ENCODE measurements around the gene TUBG1. TPM values are rescaled to one million over a fixed set of nuclear protein-coding genes. Genes with fewer than 3 reads are reported as not detected.
"Not testable (repeated sequence)": the region's sequence is repeated elsewhere in the genome, so short reads cannot be mapped to it uniquely, and the experiment has no call there.

Gene TUBG1
- total RNA-seq, 1 experiment from 2014 or later, result 122 TPM

GRCh38 chr17:42629411-42630009 lies 20.0 kb downstream of the TUBG1 start:
- Histone ChIP-seq H3K4me1 (no peaks in the 10 kb centered on the region), H3K36me3 (no peaks in the 10 kb centered on the region), H3K4me3 (no peak overlapping the region), H3K27me3 (0 out of 2 replicates have a peak, but pooled peaks cover 4% of the 10 kb centered on the region), H3K9me3 (replicated peaks) (no peaks in the 10 kb centered on the region), H3K27ac (no peak overlapping the region)
- DNase-seq, result no peak

- Histone ChIP-seq H3K4me3 (no peak overlapping the region), H3K36me3 (no peaks in the 10 kb centered on the region), H3K9me3 (replicated peaks) (no peaks in the 10 kb centered on the region), H3K27me3 (0 out of 2 replicates have a peak, but pooled peaks cover 4% of the 10 kb centered on the region), H3K4me1 (no peaks in the 10 kb centered on the region), H3K27ac (no peak overlapping the region)
- DNase-seq, result no peak
These were observed 23.5 kb downstream of the TUBG1 start for GRCh38 chr17:42632949-42633444.

DNA sequence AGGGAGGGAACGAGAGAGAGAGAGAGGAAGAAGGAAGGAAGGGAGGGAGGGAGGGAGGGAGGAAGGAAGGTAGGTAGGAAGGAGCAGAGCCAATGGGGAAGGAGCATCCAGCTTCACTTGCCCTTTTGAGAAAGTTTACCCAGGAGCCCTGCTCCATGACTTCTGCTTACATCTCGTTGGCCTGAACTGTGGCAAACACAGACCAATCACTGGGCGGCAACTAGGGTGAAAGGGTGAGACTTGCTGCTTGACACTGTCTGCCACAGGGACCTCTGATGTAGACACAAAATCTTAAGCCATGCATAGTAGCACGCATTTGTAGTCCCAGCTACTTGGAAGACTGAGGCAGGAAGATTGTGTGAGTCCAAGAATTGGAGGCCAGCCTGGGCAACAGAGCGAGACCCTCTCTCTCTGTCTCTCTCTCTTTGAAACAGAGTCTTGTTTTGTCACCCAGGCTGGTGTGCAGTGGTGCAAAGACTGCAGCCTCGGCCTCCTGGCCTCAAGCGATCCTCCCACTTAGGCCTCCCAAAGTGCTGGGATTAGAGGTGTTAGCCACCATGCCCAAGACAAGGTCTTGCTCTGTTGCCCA lies 30.1 kb downstream of the TUBG1 start:
- no peaks in the 10 kb centered on the region for H3K9me3 ChIP-seq (replicated peaks)
- H3K4me1 ChIP-seq, result no peaks in the 10 kb centered on the region
- peaks cover 6% of the 10 kb centered on the region; the same call in 1 of the 2 replicates for H3K27me3 ChIP-seq
- H3K36me3 ChIP-seq, result no peaks in the 10 kb centered on the region
- no peak for DNase-seq
- no peak overlapping the region for H3K4me3 ChIP-seq
- H3K27ac ChIP-seq, result no peak overlapping the region

DNA sequence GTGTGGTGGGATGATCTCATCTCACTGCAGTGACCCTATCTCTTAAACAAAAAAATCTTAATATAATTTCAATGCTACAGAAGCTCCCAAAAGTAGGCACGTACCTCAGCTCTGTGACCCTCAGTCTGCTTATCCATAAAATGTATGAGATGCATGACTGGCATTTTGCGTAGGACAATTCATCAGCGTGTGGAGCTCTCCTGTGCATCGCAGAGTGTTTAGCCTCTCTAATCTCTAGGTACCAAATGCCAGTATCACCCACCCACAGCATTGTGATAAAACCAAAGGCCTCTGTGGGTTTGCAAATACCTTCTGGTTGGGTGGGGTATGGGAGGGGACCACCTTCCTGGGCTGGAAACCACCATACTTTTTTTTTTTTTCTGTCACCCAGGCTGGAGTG lies 30.6 kb downstream of the TUBG1 start:
- no peak for DNase-seq
- Histone ChIP-seq H3K9me3 (replicated peaks) (no peaks in the 10 kb centered on the region), H3K27me3 (peaks cover 6% of the 10 kb centered on the region; the same call in 1 of the 2 replicates), H3K4me3 (no peak overlapping the region), H3K4me1 (no peaks in the 10 kb centered on the region), H3K36me3 (no peaks in the 10 kb centered on the region), H3K27ac (no peak overlapping the region)

DNA sequence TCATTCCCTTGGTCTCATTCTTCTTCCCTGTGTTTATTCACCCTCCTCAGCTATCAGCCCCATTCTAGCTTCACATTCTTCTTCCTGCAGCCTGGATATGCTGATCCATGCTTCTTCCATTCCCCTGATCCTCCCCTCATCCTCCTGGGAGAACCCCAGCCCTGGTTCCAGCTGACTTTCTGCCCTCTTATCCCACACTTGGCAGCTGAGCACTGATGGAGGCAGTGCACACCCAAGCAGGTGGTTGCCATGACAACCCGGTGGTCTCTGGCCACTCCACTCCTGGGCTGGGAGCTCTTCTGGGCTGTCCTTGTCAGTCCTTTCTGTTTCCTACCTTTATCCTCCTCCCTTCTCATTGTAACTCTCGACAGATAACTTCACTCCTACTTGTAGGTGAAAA lies 32.9 kb downstream of the TUBG1 start:
- no peaks in the 10 kb centered on the region for H3K9me3 ChIP-seq (replicated peaks)

GRCh38 chr17:42647778-42648177 lies 38.3 kb downstream of the TUBG1 start:
- peak; percentile 20 to 50 for DNase-seq
- Histone ChIP-seq H3K4me3 (no peak overlapping the region), H3K27ac (no peak overlapping the region), H3K4me1 (no peaks in the 10 kb centered on the region; the same call in 1 of the 2 replicates), H3K9me3 (replicated peaks) (no peaks in the 10 kb centered on the region), H3K27me3 (no peaks in the 10 kb centered on the region), H3K36me3 (no peaks in the 10 kb centered on the region)

More for the DNA sequence above, 32.9 kb downstream of the TUBG1 start:
- Histone ChIP-seq H3K4me1 (no peaks in the 10 kb centered on the region), H3K36me3 (no peaks in the 10 kb centered on the region), H3K27ac (no peak overlapping the region), H3K4me3 (no peak overlapping the region), H3K27me3 (peaks cover 6% of the 10 kb centered on the region; the same call in 1 of the 2 replicates)
- DNase-seq, result peak; percentile 15 to 26

DNA sequence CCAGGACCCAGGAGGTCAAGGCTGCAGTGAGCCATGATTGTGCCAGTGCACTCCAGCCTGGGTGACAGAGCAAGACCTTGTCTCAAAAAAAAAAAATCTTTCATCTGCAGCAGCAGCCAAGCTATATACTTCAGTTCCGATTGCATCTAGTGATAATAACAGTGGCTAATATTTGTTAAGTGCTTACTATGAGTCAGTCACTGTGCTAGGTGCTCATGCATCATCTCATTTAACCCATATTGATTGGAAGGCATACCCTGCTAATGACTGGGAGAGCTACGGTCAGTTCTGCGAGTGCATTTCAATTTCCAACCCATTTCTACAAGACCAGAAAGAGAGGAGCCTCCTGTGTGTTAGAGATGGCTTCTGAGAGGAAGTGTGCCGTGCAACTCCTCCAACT lies 41.9 kb downstream of the TUBG1 start:
- Histone ChIP-seq H3K4me3 (no peak overlapping the region), H3K27ac (no peak overlapping the region), H3K9me3 (replicated peaks) (no peaks in the 10 kb centered on the region), H3K36me3 (no peaks in the 10 kb centered on the region), H3K4me1 (peaks cover 2% of the 10 kb centered on the region; the same call in 1 of the 2 replicates), H3K27me3 (no peaks in the 10 kb centered on the region)
- DNase-seq, result no peak

DNA sequence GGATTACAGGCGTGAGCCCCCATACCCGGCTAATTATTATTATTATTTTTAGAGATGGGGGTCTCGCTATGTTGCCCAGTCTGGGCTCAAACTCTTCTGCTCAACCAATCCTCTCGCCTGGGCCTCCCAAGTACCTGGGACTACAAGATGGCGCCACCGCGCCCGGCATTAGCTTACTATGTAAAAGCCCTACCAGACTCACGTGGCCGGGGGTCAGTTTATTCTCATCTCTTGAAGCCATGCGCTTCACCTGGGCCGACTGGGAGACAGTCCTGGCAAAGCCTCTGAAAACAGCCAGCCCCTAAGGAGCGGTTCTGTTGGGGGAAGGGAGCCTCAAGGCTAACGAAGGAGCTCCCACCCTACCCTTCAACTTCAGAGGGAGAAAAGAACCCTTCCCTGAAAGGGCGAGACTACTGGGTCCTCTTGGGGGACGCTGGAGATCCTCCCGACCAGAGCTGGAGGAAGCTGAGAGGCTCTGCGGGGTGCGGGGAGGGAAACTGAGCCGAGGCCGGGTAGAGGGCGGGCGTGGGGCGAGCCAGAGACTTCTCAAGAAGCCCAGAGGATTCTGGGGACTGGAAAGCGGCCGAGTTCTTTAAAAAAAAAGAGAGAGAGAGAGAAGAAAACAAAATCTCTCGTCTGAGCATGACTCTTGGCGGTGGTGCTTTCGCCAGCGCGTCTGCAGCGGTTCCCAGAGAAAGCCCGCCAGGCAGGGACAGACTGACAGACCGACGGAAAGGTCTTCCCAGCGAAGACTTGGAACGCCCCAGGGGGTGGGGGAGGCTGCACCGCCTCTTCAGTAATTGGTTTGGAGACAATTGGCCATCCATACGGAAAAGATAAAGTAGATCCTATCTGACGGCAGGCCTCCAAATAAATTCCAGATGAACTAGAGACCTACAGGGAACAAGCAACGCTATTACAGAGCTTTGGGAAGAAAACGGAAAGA lies 44.0 kb downstream of the TUBG1 start:
- Histone ChIP-seq H3K27ac (no peak overlapping the region), H3K4me1 (0 out of 2 replicates have a peak, but pooled peaks cover 2% of the 10 kb centered on the region), H3K27me3 (no peaks in the 10 kb centered on the region), H3K4me3 (no peak overlapping the region), H3K36me3 (no peaks in the 10 kb centered on the region), H3K9me3 (replicated peaks) (peaks cover 8% of the 10 kb centered on the region)
- no peak for DNase-seq

GRCh38 chr17:42655528-42655927 lies 46.0 kb downstream of the TUBG1 start:
- DNase-seq, result peak; percentile 25 to 50
- H3K27ac ChIP-seq, result no peak overlapping the region
- H3K9me3 ChIP-seq (replicated peaks), result peaks cover 8% of the 10 kb centered on the region
- H3K4me1 ChIP-seq, result peaks cover 7% of the 10 kb centered on the region
- no peak overlapping the region for H3K4me3 ChIP-seq
- H3K27me3 ChIP-seq, result no peaks in the 10 kb centered on the region
- H3K36me3 ChIP-seq, result no peaks in the 10 kb centered on the region

DNA sequence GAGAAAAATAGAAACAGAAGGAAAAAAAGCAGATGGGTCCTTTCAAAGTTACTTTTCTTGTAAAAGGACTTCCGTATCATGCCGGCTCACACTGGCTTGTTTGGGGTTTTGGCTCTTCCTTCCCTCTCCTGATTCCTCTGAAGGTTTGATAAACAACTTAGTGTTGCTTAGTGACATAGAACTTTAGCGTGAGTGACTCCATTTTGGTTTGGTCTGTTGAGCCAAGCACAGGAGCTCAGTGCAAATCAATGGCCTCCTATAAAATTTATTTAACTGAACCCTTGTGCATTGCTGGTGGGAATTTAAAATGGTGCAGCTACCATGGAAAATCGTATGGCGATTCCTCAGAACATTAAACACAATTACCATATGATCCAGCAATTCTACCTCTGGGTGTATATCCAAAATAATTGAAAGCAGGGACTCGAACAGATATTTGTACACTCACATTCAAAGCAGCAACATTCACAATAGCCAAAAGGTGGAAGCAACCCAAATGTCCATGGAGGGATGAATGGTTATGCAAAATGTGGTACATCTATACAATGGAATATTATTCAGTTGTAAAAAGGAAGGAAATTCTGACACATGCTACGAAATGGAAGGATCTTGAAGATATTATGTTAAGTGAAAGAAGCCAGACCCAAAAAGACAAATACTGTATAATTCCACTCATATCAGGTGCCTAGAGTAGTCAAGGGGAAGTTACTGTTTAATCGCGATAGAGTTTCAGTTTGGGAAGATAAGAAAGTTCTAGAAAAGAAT lies 48.5 kb downstream of the TUBG1 start:
- no peak overlapping the region for H3K27ac ChIP-seq
- no peaks in the 10 kb centered on the region for H3K36me3 ChIP-seq
- H3K27me3 ChIP-seq, result no peaks in the 10 kb centered on the region
- peaks cover 8% of the 10 kb centered on the region for H3K9me3 ChIP-seq (replicated peaks)
- H3K4me3 ChIP-seq, result no peak overlapping the region
- peaks cover 8% of the 10 kb centered on the region for H3K4me1 ChIP-seq
- DNase-seq, result no peak

- Histone ChIP-seq H3K27me3 (no peaks in the 10 kb centered on the region), H3K27ac (peak within 1 kb of the TSS; percentile 43), H3K4me3 (peak within 1 kb of the TSS; percentile 63), H3K9me3 (replicated peaks) (peaks cover 8% of the 10 kb centered on the region), H3K4me1 (peaks cover 8% of the 10 kb centered on the region), H3K36me3 (no peaks in the 10 kb centered on the region)
- DNase-seq, result peak; percentile 95 to 96
These were observed 49.8 kb downstream of the TUBG1 start, which contains the start of gene TUBG2 for GRCh38 chr17:42659079-42659931. TSS of gene TUBG2 (plus strand) at chr17:42659284. CDS start at chr17:42659504, 220 bp downstream.

GRCh38 chr17:42659932-42660274 lies 50.4 kb downstream of the TUBG1 start:
- not testable (repeated sequence) for DNase-seq; H3K27me3 ChIP-seq; H3K9me3 ChIP-seq (replicated peaks); H3K4me1 ChIP-seq; H3K36me3 ChIP-seq
- Histone ChIP-seq H3K27ac (peak overlapping the region; percentile 43; the same call in 1 of the 2 replicates), H3K4me3 (peak overlapping the region; percentile 63)

DNA sequence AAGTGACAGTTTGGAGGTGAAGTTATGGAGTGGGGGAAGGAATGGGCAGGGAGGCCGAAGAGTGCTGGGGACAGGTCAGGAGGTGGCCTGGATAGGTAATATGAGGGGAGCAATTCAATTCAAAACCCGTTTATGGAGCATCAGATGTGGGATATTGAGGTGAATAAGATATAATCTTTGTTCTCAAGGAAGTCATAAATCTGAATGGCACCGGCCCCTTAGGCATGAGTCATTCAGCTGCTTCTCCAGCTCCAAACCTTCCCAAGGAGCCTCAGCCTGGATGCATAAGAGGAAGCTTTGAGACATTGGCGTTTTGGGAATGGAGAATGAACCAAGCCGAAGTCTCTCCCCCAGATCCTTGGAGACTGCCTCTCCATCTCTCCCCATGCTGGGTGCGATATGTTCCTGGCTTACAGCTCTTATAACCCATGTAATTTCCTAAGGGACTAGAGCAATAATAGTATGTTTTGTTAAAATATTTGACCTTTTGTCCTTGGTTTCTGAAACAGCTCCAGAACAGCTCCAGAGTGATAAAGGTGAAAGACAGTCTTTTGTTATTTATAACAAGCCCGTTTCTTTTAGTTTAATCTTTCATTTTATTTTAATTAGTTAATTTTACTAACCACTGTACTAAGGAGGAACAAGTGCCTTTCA lies 51.3 kb downstream of the TUBG1 start:
- H3K9me3 ChIP-seq (replicated peaks), result peaks cover 8% of the 10 kb centered on the region
- H3K36me3 ChIP-seq, result no peaks in the 10 kb centered on the region
- peaks cover 6% of the 10 kb centered on the region for H3K4me1 ChIP-seq
- no peak overlapping the region for H3K27ac ChIP-seq
- no peaks in the 10 kb centered on the region for H3K27me3 ChIP-seq
- no peak for DNase-seq
- H3K4me3 ChIP-seq, result no peak overlapping the region
